Neutrophil (primary cell): ENCODE data around the gene SFT2D3.
A peak's percentile ranks its signal among the peaks of the same experiment; 100 is the strongest.

Experiments
- H3K27ac ChIP-seq: fragments of 200-600 bp; sonication (generic); 2 replicates; pipeline ENCODE4 v1.5.1; 2016; ENCODE audit warnings: mild to moderate bottlenecking, moderate library complexity
- H3K27me3 ChIP-seq: fragments of 200-600 bp; sonication (generic); 2 replicates; pipeline ENCODE4 v1.6.0; 2016; ENCODE audit warnings: mild to moderate bottlenecking
- H3K36me3 ChIP-seq: fragments of 200-600 bp; sonication (generic); 2 replicates; pipeline ENCODE4 v1.5.1; 2017
- H3K4me1 ChIP-seq, 2 experiments: fragments of 200-600 bp in 1 of 2; sonication (generic) in 1 of 2; 1 replicate in 1 of 2; 2 replicates in 1 of 2; pipeline versions ENCODE4 v1.5.1 to v1.6.1; 2013 to 2016; ENCODE audit warnings: low read depth in 1 of 2, low read length in 1 of 2, mild to moderate bottlenecking in 1 of 2, moderate library complexity in 1 of 2; ENCODE audit not compliant: control insufficient read depth in 1 of 2, insufficient read depth in 1 of 2
- H3K4me3 ChIP-seq, 2 experiments: fragments of 200-600 bp in 1 of 2; sonication (generic) in 1 of 2; 1 replicate in 1 of 2; 2 replicates in 1 of 2; pipeline ENCODE4 v1.5.1; 2013 to 2016; ENCODE audit warnings: low read depth in 1 of 2, low read length in 1 of 2, mild to moderate bottlenecking in 1 of 2, moderate library complexity in 1 of 2
- H3K9me3 ChIP-seq: fragments of 200-600 bp; sonication (generic); 2 replicates; pipeline ENCODE4 v1.5.1; 2016
- TF ChIP-seq, protein P1 (sequence below): fragments of 200-600 bp; sonication (generic); IDR thresholded peaks from 2 replicates; pipeline ENCODE4 v1.5.1; 2016; ENCODE audit warnings: antibody characterized with exemption

The SFT2D3 gene

DNA sequence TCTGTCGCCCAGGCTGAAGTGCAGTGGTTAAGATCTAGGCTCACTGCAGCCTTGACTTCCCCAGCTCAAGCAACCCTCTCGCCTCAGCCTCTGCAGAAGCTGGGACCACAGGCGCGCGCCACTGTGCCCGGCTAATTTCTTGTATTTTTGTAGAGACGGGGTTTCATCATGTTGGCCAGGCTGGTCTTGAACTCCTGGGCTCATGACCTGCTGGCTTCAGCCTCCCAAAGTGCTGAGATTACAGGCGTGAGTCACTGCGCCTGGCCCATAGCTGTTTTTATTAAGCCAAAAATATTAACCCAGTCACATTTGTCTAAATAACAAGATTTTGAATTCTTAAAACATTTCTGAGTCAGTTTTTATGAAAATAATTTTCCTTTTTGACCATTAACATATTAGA, 6.3 kb upstream of the SFT2D3 start:
- Histone ChIP-seq H3K27me3 (peaks cover 12% of the 10 kb centered on the region), H3K9me3 (peaks cover 8% of the 10 kb centered on the region), H3K36me3 (no peaks in the 10 kb centered on the region), H3K4me3 (no peak overlapping the region), H3K4me1 (peaks cover 0 to 5% of the 10 kb centered on the region in 2 experiments), H3K27ac (no peak overlapping the region)
- TF ChIP-seq, protein P1, sequence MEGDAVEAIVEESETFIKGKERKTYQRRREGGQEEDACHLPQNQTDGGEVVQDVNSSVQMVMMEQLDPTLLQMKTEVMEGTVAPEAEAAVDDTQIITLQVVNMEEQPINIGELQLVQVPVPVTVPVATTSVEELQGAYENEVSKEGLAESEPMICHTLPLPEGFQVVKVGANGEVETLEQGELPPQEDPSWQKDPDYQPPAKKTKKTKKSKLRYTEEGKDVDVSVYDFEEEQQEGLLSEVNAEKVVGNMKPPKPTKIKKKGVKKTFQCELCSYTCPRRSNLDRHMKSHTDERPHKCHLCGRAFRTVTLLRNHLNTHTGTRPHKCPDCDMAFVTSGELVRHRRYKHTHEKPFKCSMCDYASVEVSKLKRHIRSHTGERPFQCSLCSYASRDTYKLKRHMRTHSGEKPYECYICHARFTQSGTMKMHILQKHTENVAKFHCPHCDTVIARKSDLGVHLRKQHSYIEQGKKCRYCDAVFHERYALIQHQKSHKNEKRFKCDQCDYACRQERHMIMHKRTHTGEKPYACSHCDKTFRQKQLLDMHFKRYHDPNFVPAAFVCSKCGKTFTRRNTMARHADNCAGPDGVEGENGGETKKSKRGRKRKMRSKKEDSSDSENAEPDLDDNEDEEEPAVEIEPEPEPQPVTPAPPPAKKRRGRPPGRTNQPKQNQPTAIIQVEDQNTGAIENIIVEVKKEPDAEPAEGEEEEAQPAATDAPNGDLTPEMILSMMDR = no peak

DNA sequence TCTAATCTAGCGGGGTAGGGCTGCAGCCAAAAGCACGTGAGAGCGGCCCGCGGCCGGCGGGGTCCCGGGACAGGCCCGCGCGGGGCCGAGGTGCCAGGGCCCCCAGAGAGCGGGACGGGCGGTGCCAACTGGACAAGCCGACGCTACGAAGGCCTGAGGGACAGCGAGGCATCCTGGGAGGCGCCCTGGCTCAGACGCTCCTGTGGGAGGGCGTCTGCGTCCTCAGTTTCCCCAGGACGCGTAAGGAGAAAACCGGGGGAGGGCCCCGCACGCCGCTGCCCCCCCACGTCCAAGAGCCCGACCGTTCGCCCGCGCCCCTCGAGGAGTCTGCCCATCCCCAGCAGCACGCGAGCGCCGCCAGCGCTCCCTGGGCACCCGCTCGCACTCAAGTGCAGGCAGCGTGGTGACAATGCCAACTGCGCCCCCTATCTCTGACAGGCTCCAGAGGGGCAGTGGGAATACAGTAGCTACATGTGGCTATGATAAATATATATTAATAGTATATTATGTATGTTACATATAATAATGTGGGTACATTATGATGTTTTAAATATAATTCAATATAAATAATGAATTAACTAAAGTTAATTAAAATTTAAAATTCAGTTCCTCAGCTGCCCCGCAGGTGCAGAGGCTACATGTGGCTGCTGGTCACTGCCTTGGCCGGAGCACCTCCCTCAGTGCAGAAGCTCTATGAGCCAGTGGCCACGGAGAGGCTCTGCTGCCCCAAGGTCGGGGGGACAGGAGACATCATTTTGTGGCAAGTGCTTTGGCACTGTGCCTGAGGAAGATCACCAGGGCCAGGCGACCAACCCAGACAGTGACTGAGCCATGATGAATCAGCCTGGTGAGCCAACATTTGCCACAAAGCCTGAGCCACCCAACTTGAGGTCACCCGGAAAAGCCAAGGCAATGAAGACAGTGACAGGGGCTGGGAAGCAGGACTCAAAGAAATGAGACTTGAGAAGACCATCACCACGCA, 5.5 kb upstream of the SFT2D3 start:
- TF ChIP-seq, protein P1 = no peak
- Histone ChIP-seq H3K9me3 (peaks cover under 1% of the 10 kb centered on the region), H3K36me3 (no peaks in the 10 kb centered on the region), H3K4me1 (peaks cover 5 to 10% of the 10 kb centered on the region in 2 experiments), H3K27me3 (peaks cover 12% of the 10 kb centered on the region), H3K27ac (no peak overlapping the region), H3K4me3 (no peak overlapping the region)

DNA sequence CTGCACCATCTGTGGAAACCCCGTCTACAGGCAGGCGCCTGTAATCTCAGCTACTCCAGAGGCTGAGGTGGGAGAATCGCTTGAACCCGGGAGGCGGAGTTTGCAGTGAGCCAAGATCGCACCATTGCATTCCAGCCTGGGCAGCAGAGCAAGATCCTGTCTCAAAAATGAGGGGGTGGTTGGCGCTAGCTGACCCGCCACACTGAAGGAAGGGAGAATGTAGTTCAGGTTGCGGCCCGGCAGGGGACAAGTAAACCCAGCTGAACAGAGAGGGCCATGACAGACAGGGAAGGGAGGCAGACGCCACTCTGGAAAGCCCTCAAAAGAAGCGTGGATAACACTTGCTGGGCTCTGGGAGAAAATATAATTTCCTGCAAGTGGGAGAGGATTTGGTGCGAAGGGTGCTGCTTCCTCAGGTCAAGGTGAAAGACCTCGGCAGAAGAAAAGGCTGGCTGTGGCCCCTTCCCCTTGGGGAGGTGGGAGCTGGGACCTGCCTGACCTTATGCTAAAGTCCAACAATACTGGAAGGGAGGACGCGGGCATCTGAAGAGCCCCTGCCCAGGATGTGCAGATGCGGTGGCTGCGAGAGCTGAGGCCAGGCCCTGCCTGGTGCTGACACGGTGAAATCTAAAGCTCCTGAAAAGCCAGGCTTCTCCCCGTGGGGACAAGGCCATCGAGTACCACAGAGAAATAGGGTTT, 3.7 kb upstream of the SFT2D3 start:
- H3K4me1 ChIP-seq = peaks cover 12 to 19% of the 10 kb centered on the region in 2 experiments
- TF ChIP-seq, protein P1 = no peak

DNA sequence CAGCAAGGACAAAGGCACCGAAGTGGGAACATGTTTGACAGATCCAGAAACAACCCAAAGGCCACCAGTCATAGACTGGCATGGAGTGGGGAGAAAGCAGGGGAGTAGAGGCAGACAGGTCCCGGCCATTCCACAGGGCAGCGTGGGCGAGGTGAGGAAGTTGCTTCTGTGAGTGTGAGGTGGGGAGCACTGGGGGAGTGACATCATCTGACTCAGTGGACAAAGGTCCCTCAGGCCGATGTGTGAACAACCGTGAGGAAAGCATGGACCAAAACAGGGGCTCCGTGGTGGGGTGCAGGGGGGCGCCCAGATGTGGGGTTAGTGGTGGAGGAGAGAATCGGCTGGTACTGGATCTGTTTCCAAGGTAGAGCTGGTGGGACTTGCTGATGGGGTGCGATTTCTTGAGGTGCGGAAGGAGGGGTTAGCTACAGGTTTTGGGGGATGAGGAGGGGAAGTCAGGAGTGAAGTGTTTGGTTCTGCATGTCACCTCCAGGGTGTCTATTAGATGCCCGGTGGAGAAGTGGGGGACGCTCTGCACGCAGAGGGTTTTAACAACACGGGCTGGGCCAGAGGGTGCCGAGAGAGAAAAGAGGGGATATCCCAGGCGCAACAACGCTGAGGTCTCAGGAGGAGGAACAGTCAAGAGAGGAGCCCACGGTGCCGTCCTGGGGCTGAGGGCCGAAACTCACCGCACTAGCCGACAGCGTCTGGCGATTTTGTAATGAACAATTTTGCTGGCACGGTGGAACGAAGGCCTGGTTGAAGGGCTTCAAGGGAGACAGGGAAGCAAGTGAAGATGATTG, 2.5 kb upstream of the SFT2D3 start:
- Histone ChIP-seq H3K36me3 (no peaks in the 10 kb centered on the region), H3K27ac (no peak overlapping the region), H3K27me3 (peaks cover 12% of the 10 kb centered on the region), H3K4me1 (peaks cover 23 to 28% of the 10 kb centered on the region in 2 experiments), H3K9me3 (no peaks in the 10 kb centered on the region), H3K4me3 (no peak overlapping the region)
- TF ChIP-seq, protein P1 = no peak

More for the DNA sequence above, 3.7 kb upstream of the SFT2D3 start:
- no peak overlapping the region for H3K27ac ChIP-seq
- H3K9me3 ChIP-seq = no peaks in the 10 kb centered on the region
- peaks cover 12% of the 10 kb centered on the region for H3K27me3 ChIP-seq
- H3K4me3 ChIP-seq = no peak overlapping the region
- no peaks in the 10 kb centered on the region for H3K36me3 ChIP-seq

DNA sequence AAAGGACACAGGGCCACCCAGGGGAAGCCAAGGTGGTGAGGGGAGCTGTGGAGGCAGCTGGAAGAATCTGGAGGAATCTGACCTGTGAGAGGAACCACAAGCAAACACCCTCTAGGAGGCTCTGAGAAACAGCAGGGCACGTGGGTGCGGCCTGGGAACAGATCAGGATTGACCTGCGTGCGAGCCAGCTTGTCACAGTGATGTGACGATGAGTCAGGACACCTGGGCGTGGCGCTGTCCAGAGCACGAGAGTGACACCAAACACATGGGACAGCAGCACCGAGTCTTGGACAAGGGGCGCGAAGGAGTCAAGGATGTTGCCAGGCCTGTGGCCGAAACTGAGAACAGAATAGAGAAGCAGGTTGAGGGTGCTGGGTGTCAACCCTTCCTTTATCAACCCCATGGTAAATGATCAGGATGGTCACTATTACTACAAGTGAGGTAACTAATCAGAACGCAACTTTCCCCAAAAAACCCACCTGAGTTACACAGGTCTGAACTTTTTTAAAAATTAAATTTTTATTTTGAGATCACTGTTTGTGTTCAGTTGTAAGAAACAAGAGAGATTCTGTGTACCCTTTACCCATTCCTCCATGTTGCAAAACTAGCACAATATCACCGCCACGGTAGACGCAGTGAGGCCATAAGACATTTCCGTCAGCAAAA, 637 bp upstream of the SFT2D3 start:
- Histone ChIP-seq H3K4me1 (peaks cover 28 to 30% of the 10 kb centered on the region in 2 experiments), H3K9me3 (no peaks in the 10 kb centered on the region), H3K36me3 (peaks cover 6% of the 10 kb centered on the region), H3K4me3 (peak overlapping the region; percentile 61 to 84), H3K27me3 (peaks cover 4% of the 10 kb centered on the region), H3K27ac (peak overlapping the region; percentile 97)
- TF ChIP-seq, protein P1 = no peak
